HG03196 (cell line): Measurements from ENCODE around the gene TAF1L.

Source experiments
- ATAC-seq: cut with Tn5 transposase; IDR thresholded peaks from one replicate; pipeline ENCODE4 v1.9.1; 2021; ENCODE audit not compliant: unreplicated experiment

Gene TAF1L

DNA sequence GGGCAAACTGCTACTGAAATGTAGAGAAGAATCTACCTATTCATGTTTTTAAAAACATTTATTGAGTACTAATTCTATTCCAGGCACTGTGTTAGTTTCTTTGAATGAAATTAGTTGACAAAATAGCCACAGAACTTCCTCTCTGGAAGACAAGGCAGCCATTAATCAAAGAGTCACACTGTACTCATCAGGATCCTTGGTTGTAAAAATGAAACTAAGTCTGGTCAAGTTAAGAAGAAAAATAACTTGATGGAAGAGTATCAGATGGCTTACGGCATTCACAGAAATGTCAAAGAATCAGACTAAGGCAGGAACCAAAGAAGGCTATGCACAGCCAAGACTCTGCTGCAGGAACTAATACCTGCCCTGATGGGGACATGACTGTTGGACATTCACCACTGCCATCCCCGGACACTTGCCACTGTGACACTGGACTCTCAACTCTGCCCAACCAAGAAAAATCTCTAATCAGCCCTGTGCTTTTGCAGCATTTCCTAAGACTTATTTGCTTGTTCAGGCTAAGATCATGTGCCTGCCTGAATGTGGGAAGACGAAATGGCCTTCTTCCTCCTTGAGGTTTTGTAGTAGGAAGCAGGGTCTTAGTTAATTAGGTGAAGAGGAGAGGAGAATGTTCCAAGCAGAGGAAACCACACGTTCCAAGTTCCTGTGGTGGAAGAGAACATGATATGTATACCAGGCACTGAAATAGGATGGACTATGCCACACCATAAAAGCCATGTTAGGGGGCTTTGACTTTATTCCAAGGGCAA lies 39.2 kb downstream of the TAF1L start:
- no peak for ATAC-seq

DNA sequence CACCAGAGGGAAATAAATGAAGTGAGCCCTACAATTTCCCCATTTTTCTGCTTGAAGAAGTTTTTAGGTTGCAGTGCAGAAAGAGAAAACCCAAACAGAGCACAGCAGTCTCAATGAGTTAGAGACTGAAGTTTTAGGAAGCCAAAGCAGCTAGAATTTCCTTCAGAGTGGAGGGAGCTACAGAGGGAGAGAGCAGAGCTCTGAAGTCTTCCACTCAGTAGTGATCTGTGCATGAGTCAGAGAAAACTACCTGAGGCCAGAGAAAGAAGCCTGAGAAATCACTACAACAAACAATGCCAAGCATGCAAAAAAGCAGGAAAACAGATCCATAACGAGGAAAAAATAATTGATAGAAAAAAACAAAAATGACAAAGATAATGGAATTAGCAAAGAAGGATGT lies 44.6 kb downstream of the TAF1L start:
- no peak for ATAC-seq

DNA sequence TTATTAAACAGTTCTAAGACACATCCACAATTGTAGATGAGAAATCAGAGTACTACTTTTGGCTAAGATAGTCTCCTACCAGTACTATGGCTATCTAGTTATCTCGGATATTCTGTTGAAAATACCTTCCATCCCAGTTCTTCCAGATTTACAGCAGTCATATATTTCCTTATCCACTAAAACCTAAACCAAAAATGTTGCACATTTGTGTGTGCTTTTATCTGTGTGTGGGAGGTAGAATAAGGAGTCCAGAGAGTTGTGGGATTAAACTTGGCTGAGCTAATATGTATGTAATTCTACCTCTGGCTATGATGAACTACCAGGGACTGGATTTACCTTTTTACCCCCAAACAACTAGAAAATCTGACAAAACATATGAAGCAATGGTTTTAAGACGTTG lies 45.0 kb downstream of the TAF1L start:
- ATAC-seq: no peak

DNA sequence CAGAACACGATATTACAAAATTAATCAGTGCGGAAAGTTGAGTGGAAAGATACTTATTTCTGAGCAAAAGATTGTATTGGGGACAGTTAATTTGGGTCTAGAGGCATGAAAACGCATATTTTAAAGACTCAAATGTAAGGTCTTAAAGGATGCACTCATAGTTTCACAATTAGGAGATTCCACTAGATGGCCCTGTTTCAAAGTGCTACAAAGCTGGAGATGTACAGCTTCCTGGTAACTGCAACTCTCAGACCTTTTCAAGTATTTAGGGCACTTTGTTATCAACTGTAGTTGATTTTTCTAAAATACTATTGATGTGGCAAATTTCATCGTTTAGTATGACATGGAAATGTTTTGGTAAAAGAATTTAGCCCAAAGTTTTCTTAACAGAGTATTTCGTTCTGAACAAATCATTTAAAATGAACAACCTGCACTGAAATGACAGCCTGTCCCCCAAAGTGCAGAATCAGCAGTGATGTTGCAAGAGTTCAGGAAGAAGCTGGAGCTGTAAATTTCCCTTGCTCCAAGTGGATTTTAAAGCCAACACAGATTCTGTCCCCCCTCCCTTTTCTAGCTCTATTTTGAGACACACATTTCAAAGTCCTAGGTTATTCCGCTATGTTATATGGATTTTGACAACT lies 46.3 kb downstream of the TAF1L start:
- ATAC-seq: no peak

DNA sequence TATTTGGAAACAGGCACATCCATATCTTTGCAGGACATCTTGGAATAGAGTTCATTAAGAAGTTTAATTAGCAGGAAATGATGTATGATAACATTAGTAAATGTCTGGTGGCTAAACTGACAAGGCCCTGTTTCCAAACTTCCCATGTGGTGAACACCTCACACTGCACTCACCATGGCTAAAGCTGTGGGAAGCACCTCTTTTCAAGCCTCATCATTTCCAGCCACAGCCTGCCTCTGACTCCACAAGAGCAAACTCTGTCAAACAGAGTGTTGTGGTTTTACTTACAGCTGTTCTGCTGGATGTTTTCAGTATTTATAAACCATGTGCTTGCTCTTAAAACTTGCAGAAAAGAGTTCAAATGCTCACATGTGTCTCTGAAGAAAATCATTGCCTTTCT lies 47.6 kb downstream of the TAF1L start:
- ATAC-seq: no peak

DNA sequence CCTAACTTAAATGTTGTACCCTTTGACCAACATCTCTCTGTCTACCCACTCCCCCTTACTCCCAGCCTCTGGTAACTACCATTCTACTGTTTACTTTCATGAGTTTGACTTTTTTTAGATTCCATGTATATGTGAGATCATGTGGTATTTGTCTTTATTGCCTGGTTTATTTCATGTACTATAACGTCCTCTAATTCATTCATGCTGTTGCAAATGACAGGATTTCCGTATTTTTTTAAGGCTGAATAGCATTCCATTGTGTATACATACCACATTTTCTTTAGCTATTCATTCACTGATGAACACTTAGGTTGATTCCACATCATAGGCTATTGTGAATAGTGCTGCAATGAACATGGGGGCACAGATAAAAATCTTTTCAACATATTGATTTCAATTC lies 50.7 kb downstream of the TAF1L start:
- no peak for ATAC-seq

DNA sequence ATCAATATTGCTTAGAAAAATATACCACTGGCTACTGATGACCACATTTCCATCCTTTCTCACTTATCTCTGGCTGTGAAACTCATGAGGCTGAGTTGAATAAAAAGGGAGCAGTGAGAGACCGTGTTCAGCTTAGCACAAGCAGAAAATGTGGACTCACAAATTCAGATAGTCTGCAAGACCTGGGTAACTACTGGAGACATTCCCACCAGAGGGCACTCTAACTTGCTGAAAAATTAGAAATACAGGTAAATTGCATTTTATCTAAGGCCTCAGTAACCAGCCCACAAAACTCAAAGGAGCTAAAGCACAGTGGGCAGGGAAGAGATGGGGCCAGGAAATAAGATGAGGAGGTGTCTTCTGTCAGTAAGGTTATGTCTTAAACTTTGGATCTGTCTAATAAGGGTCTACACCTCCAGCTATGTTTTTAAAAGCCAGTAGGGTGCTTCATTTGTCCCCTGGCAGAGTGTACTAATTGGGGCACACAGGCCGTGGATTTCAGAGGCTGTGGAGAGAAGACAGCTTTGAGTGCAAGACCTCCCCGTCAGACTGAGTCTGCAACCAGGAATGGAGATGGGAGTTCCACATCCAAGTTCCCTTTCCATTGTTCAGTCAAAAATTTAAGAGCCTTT lies 53.8 kb downstream of the TAF1L start:
- no peak for ATAC-seq

DNA sequence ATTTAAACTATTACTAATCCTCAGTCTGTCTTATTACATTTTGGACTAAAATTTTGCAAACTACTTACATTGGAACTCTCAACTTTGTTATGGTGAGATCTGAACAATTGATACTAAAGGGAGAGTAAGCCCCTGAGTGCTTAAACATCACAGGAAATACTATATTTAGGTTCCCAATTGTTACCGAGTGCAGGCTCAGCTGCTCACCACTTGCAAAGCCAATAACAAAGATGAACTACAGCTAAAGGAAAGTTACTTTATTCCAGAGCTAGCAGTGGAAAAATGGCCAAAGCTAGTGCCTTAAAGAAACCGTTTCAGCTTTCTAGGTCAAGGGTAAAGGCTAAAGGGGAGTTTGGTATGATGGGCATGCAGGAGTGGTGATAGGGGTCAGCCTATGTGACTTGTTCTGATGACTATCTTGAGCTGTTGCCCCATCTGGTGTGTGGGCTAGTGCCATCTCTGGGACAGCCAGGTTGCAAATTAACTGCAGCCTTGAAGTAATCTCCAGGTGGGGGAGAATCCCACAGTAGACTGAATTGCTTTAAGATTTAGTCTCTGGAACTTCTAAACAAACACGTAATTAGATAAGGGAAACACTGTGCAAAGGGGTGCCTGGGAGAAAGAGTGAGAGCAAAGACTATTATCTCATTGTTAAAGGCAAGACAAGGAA lies 54.7 kb downstream of the TAF1L start:
- ATAC-seq: no peak

DNA sequence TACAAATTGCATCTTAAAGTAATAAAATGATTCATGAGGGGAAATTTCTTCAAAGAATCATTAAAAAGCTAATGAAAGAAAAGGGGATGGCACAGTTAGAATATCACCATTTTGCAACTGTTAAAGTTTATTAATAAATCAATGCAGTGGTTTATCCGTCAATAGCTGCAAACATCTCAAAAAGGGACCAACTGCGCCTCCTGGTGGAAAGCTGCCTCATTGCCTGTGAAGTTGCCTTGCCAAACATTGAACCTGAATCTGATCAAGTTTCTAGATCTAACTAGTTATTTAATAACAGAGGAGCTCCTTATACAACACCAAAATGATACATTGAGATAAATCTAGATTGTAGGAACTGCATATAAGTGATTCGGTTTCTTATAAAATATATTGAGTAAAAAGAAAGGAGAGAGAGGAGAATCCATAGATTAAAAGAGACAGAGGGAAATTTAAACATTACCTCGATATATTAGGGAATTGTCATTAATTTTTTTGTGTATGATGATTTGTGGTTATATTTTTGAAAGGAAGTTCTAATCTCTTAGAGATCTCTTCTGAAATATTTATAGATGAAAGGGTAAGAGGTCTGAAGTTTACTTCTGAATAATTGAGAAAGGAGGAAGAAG lies 55.6 kb downstream of the TAF1L start:
- no peak for ATAC-seq
